Measurements from ENCODE around the gene ALPI.

Gene ALPI

DNA sequence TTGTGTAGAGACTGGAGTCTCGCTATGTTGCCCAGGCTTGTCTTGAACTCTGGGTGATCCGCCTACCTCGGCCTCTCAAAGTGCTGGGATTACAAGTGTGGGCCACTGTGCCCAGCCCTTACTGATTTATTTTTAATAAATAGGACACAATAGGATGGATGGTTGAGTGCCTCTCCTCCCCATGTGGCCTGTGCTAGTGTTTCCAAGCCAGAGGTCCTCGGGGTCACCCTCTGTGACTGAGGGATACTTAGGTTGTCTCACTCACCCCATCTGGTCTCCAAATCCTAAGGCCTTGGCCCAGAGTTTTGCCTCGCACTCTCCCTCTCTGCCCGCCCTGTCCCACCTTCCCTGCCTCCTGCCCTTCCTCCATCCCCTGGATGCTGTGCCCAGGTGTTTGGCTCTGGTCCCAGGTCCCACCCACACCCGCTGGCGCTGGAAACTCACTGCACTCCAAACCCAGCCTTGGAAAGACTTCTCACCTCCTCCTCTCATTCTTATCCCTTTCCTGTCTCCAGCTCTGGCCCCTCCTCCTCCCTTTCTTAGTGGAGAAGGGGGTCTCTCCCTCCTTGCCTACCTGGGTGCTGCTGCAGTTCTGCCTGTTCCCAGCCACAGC, 36.4 kb downstream of the ALPI start:
- FAIRE-seq (no peak), DNase-seq (ENCODE audit: insufficient read length) (no peak)
- TF ChIP-seq POLR2AphosphoS5 (IDR thresholded peaks at IDR 0.05; ENCODE audit: low read depth, low read length): no peak
- TF ChIP-seq POLR2A (IDR thresholded peaks at IDR 0.05; ENCODE audit: low read depth, low read length): no peak
- no peak for TF ChIP-seq TAF1 (IDR thresholded peaks at IDR 0.05; ENCODE audit: borderline replicate concordance, low read depth, low read length)

DNA sequence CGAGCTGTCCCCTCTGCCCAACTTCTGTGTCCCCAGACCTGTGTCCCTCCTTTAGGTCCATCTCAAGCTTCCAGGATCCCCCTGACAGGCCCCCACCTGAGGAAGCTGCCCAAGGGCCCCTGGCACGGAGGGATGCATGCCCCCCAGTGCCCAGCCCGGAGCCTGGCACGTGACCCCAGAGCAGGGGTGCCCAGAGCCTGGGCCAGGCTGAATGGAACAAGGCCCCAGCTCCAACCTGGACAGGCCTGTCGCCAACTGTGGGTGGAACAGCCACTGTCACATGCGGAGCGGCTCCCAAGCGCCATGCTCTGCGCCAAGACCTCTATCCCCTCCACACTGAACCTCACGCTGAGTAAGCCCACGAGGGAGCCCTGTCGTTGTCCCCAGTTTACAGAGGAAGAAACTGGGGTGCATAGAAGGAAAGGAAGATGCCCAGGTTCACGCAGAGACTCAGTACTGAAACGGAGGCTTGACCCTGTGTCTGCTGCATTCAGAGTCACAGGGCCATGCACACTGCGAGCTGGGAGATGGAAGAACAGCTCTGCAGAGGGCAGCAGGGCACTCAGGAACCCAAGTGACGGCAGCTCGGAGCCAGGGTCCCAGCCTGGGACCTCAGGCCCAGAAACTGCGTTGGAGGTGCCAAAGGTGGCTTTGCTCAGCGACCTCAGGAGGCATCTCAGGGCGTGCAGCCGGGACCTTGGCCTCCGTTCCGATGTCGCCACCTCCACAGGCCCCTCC, 37.2 kb downstream of the ALPI start:
- DNase-seq (ENCODE audit: insufficient read length) (no peak), FAIRE-seq (no peak)
- TF ChIP-seq POLR2A (IDR thresholded peaks at IDR 0.05; ENCODE audit: low read depth, low read length) (no peak), TAF1 (IDR thresholded peaks at IDR 0.05; ENCODE audit: borderline replicate concordance, low read depth, low read length) (no peak), POLR2AphosphoS5 (IDR thresholded peaks at IDR 0.05; ENCODE audit: low read depth, low read length) (no peak)

DNA sequence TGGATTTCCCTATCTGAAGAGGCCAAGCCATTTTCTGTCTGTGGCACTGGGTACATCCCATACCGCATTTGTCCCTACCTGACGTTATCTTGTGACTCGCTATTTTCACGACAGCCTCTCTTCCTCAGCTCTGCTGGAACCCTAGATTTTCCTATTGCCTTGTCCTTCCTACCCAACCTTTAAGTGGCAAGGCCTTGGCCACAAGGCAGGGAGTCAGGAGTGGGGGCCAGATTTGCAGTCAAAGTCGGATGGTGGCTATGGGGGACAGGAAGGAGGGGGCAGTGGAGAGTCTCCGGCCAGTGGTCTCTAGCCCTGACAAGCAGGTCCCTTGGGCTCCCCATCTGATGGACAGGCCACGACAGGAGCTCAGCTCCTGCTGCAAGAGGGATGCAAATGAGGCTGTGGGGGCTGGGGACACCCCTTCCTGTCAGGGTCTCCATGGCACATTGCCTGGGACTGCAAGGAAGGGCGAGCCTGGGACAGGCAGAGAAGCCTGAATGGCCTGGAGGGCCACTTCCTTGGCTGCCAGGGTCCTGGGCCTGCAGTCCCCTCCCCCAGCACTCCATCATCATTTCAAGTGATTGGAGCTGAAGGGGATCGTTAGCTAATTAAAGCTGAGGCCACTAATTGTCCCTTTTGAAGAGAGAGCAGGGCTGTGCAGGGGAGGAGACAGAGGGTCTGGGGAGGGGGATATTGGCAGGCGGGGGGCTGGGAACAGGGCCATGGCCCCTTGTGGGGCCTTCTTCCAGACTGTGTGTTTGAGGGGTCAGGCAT, 37.9 kb downstream of the ALPI start:
- no peak for TF ChIP-seq TAF1 (IDR thresholded peaks at IDR 0.05; ENCODE audit: borderline replicate concordance, low read depth, low read length)
- no peak for TF ChIP-seq POLR2AphosphoS5 (IDR thresholded peaks at IDR 0.05; ENCODE audit: low read depth, low read length)
- TF ChIP-seq POLR2A (IDR thresholded peaks at IDR 0.05; ENCODE audit: low read depth, low read length): no peak
- FAIRE-seq (no peak), DNase-seq (ENCODE audit: insufficient read length) (no peak)

DNA sequence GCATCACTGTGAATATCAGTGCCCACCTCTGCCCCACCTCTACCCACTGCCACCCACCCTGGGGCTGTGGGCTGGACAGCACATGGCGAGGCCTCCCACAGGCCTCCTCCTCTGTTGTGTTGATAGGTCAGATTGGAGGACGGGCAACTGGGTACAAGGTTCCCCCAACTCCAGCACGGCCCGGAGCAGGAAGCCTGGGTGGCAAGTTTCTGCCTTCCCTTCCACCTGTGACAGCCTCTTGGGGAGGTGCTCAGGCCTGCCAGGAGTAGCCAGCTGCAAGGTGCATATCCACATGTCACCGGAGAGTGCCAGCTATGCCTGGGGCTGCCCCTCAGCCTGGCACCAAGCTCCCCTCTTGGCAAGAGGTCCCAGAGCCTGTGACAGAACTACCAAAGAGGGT, 38.6 kb downstream of the ALPI start:
- FAIRE-seq: no peak
- no peak for DNase-seq (ENCODE audit: insufficient read length)

DNA sequence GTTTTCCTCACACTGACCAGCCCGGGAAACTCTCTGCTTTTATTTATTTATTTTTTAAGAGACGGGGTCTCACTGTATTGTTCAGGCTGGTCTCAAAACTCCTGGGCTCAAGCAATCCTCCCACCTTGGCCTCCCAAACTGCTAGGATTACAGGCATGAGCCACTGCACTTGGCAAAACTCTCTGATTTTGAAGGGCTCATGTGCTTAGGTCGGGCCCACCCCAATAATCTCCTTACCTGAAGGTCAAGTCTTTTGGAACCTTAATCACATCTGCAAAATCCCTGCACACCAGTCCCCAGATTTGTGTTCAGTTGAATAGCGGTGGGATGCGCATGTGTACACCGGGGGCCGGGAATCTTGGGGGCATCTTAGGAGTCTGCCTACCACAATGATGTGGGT, 39.3 kb downstream of the ALPI start:
- DNase-seq (ENCODE audit: insufficient read length) (no peak), FAIRE-seq (no peak)
- TF ChIP-seq POLR2AphosphoS5 (IDR thresholded peaks at IDR 0.05; ENCODE audit: low read depth, low read length) (no peak), TAF1 (IDR thresholded peaks at IDR 0.05; ENCODE audit: borderline replicate concordance, low read depth, low read length) (no peak), POLR2A (IDR thresholded peaks at IDR 0.05; ENCODE audit: low read depth, low read length) (no peak)

More for the DNA sequence above, 38.6 kb downstream of the ALPI start:
- TF ChIP-seq POLR2AphosphoS5 (IDR thresholded peaks at IDR 0.05; ENCODE audit: low read depth, low read length) (no peak), POLR2A (IDR thresholded peaks at IDR 0.05; ENCODE audit: low read depth, low read length) (no peak), TAF1 (IDR thresholded peaks at IDR 0.05; ENCODE audit: borderline replicate concordance, low read depth, low read length) (no peak)

DNA sequence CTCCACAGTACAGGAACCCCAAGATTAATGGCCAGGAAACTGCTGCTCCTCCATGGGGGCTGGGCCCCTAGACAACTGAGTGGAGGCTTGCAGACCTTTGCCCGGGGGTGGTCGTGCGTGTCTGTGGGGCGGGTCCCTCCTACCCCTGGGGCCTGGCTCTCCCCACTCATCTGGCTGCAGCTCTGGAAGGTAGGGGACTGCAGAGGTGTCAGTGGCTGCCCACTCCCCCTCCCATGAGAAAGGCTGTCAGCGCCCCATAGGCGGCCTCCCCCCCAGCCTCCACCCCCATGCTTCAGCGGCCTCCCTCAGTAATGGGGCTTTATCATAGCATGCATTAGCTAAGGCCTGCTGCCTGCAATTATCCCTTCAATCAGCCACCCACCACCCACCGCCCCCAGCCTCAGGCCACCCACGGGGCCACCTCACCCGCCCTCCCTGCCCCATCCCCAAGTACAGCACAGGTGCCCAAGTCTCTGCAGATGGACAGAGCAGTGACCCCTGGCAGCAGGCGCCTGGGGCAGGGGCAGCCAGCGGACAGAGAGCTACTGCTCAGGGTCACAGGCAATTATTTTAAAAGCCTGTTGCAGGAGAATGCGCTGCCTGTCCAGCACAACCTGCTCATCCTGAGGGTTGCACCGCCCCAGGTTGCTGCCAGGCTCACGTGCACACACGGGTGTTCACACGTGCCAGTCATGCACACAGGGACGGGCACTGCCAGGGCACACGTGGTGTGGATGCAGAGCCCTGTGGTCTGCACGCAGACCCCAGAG, 40.7 kb downstream of the ALPI start:
- no peak for DNase-seq (ENCODE audit: insufficient read length)
- TF ChIP-seq POLR2A (IDR thresholded peaks at IDR 0.05; ENCODE audit: low read depth, low read length) (no peak), TAF1 (IDR thresholded peaks at IDR 0.05; ENCODE audit: borderline replicate concordance, low read depth, low read length) (no peak), POLR2AphosphoS5 (IDR thresholded peaks at IDR 0.05; ENCODE audit: low read depth, low read length) (no peak)
- FAIRE-seq: no peak

DNA sequence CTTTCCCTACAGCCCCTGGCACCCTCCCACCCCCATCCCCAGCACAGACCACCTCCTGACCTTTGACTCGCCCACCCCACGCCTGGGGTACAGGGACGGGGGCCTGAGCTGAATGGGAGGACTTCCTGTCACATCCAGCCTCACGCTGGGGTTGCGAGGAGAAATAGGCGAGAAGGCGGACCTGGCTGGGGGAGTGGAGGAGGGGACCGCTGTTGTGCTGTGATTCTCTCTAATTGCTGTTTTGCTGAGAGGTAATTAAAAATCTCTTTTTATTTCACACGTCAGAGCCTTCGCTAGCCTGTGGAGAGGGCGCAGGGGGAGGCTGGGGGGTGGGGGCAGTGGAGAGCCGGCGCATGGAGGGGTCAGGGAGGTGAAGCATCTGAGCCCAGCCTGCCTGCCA, 41.4 kb downstream of the ALPI start:
- no peak for DNase-seq (ENCODE audit: insufficient read length)
- no peak for TF ChIP-seq TAF1 (IDR thresholded peaks at IDR 0.05; ENCODE audit: borderline replicate concordance, low read depth, low read length)
- no peak for TF ChIP-seq POLR2AphosphoS5 (IDR thresholded peaks at IDR 0.05; ENCODE audit: low read depth, low read length)
- FAIRE-seq: no peak

DNA sequence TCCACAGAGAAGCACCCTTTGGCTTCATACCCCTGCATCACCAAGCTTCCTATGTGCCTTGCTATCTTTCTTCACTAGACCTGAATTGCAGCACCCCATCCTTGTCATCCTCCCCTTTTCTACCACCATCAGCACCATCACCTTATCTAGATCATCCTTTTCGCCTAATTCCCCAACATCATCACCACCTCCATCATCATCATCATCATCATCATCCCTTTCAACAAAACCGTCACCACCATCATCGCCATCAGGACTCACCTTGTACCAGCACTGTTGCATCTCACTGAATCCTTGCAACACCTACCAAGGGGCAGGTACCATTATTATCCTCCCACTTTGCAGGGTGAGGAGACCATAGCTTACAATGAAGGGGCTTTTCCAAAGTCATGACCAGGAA, 42.5 kb downstream of the ALPI start:
- TF ChIP-seq POLR2A (IDR thresholded peaks at IDR 0.05; ENCODE audit: low read depth, low read length) (no peak), POLR2AphosphoS5 (IDR thresholded peaks at IDR 0.05; ENCODE audit: low read depth, low read length) (no peak), TAF1 (IDR thresholded peaks at IDR 0.05; ENCODE audit: borderline replicate concordance, low read depth, low read length) (no peak)
- FAIRE-seq (no peak), DNase-seq (ENCODE audit: insufficient read length) (no peak)

DNA sequence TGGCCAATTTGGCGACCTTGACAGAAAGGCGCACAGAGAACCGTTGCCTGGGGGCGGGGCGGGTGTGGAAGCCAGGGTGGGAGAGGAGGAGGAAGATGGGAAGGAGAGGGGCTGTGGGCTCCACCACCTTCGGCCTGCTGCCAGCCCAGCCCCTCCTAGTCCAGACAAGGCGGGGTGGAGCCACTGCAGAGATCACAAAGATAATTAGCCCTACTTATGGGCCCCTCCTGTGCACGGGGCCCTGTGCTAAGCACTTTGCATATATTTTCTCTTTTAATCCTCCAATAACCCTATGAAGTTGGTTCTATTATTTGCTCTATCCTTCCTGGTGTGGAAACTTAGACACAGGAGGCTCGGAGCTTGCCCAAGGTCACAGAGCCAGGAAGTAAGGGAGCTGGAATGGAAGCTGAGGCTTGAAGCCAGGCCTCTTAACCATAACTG, 45.4 kb downstream of the ALPI start:
- FAIRE-seq (no peak), DNase-seq (ENCODE audit: insufficient read length) (no peak)
- TF ChIP-seq POLR2A (IDR thresholded peaks at IDR 0.05; ENCODE audit: low read depth, low read length) (no peak), POLR2AphosphoS5 (IDR thresholded peaks at IDR 0.05; ENCODE audit: low read depth, low read length) (no peak), TAF1 (IDR thresholded peaks at IDR 0.05; ENCODE audit: borderline replicate concordance, low read depth, low read length) (no peak)

DNA sequence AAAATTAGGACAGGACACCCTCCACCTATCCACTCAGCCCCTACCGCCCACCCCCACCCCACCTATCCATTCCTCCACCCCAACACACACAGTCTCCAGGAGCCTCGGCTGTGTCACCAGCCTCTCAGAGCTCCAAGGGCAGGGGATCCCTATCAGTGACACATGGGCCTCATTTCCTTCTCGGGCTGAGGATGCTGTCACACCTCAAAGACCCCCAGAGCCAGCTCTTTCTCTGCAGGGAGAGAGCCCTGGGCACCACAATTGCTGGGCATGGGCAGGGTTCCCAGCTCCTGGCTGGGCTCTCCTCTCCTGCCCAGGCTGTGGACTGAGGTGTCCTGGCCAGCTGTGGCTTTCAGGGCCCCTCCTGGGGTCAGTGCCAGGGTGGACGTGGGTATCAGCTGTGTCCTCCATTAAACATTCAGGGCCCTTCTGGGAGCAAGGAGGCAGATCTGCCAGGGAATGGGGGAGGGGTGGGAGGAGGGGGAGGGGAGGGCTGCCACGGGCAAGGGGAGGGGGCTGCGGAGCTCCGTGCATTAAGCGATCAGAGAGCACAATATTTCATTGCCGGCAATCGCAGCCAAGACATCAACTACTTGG, 45.9 kb downstream of the ALPI start:
- TF ChIP-seq TAF1 (IDR thresholded peaks at IDR 0.05; ENCODE audit: borderline replicate concordance, low read depth, low read length): no peak
- no peak for TF ChIP-seq POLR2AphosphoS5 (IDR thresholded peaks at IDR 0.05; ENCODE audit: low read depth, low read length)
- TF ChIP-seq POLR2A (IDR thresholded peaks at IDR 0.05; ENCODE audit: low read depth, low read length): no peak
- FAIRE-seq (no peak), DNase-seq (ENCODE audit: insufficient read length) (no peak)

DNA sequence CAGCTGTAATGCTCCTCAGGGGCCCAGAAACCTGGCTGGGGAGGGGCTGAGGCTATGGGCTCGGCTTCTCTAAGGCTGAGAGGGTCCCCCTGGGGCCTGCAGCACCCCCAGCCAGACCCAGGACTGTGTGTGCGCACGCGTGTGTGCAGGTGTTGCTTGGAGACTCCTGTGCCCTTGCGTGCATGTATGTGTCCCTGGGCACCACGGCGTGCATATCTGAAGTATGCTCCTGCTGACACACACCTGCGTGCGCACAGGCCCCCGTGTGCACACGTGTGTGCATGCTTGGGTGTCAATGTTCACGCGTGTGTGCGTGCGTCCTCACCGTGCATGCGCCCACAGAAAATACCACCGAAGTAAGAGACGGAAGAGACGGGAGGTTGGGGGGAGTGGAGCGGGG, 46.6 kb downstream of the ALPI start:
- FAIRE-seq (no peak), DNase-seq (ENCODE audit: insufficient read length) (no peak)
- TF ChIP-seq POLR2AphosphoS5 (IDR thresholded peaks at IDR 0.05; ENCODE audit: low read depth, low read length): no peak
- no peak for TF ChIP-seq POLR2A (IDR thresholded peaks at IDR 0.05; ENCODE audit: low read depth, low read length)
- TF ChIP-seq TAF1 (IDR thresholded peaks at IDR 0.05; ENCODE audit: borderline replicate concordance, low read depth, low read length): no peak
